Activated naive CD4-positive, alpha-beta T cell treated with anti-CD3 and anti-CD28 coated beads, Interleukin-2, amount 50 U/mL, for 24 hours (primary cell): ENCODE data around the gene DMAP1.

Experiments used
- H3K27ac Mint-ChIP-seq: one replicate; pipeline ENCODE4 v1.8.0; 2021; ENCODE audit warnings: mild to moderate bottlenecking, mixed read lengths
- H3K27me3 Mint-ChIP-seq: one replicate; pipeline ENCODE4 v1.8.0; 2021; ENCODE audit warnings: mixed read lengths
- H3K36me3 Mint-ChIP-seq: one replicate; pipeline ENCODE4 v1.8.0; 2021; ENCODE audit warnings: mixed read lengths
- H3K4me1 Mint-ChIP-seq: one replicate; pipeline ENCODE4 v1.8.0; 2021; ENCODE audit warnings: mixed read lengths
- H3K4me3 Mint-ChIP-seq: one replicate; pipeline ENCODE4 v1.8.0; 2021; ENCODE audit warnings: mild to moderate bottlenecking, mixed read lengths
- H3K9me3 Mint-ChIP-seq: one replicate; pipeline ENCODE4 v1.8.0; 2021; ENCODE audit warnings: mixed read lengths

Gene DMAP1

DNA sequence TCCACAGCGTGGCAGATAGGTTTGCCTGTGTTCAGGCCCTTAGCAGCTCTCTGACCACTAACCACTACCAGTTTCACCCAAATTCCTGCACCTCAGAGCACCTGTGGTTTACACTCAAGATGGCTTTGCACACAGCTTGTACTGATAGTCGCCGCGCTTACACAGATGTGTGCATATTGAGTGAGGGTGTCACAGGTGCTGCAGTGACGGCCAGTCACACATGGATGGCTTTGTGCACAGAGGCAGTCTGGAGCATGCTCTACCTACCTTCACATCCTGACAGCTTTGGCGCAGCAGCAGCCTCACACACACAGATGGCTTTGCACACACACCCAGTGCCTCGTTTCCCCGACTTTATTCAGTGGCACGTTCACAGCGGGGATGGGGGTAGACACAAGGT lies 7.5 kb downstream of the DMAP1 start:
- Mint-ChIP-seq H3K9me3 (no peaks in the 10 kb centered on the region), H3K4me1 (peaks cover 23% of the 10 kb centered on the region), H3K27ac (peak overlapping the region; percentile 55), H3K4me3 (no peak overlapping the region), H3K36me3 (peaks cover 8% of the 10 kb centered on the region), H3K27me3 (no peaks in the 10 kb centered on the region)

DNA sequence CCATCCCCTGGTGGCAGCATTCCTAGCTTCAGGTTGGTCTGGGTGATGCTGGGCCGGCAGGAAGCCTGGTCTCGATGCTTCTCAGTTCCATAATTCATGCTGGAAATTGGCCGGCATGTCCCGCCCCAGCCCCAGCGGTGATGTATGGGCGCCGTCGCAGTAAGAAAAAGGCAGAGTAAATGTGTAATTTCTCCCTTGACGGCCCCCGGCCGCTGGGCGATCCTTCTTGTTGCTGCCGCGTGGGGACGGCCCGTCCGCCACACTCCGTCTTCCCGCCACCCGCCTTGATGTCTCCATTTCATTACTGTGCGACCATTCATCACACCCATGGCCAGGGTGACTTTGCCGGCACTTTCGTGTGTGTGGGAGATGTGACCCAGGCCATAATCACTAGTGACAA lies 8.5 kb downstream of the DMAP1 start:
- H3K4me1 Mint-ChIP-seq = peaks cover 23% of the 10 kb centered on the region
- H3K9me3 Mint-ChIP-seq = no peaks in the 10 kb centered on the region
- peaks cover 11% of the 10 kb centered on the region for H3K36me3 Mint-ChIP-seq
- H3K4me3 Mint-ChIP-seq = no peak overlapping the region
- no peaks in the 10 kb centered on the region for H3K27me3 Mint-ChIP-seq
- H3K27ac Mint-ChIP-seq = no peak overlapping the region

DNA sequence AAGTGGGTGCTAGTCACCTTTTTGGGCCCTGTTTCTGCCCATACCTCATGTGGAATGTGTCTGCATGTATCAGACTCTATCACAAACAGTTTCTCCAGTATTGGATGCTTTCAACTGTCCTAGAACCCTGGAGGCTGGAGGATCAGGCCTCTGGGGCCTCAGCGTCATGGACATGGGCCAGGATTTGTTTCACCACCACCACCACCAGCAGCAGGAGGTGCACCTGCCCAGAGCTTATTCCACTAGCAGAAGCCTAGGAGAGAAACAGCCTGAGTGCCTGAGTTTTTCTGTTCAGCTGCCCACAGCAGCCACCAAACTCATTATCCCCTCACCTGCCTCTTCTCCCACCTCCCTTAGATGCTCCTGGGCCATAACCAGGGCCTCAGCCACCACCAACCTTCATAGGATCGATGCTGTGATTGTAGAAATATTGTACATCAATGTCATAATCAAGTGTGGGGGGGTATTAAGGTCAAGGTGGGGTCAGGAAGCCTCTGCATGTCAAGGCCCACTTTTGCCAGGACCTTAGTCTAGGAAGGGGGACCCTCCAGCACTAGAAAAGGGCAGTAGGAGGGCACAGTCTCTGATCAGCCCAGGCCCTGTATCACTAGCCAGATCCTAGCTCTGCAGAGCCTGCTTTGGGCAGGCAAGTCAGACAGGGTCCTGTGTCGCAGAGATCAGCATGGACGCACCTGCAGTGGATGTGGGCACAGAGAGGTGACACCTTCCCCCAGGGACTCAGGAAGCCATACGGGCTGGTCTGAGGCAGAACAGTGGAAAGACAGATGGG lies 9.3 kb downstream of the DMAP1 start:
- no peaks in the 10 kb centered on the region for H3K27me3 Mint-ChIP-seq
- peaks cover 7% of the 10 kb centered on the region for H3K36me3 Mint-ChIP-seq
- peaks cover 16% of the 10 kb centered on the region for H3K4me1 Mint-ChIP-seq
- no peaks in the 10 kb centered on the region for H3K9me3 Mint-ChIP-seq
- peak overlapping the region; percentile 43 for H3K27ac Mint-ChIP-seq
- H3K4me3 Mint-ChIP-seq = no peak overlapping the region

DNA sequence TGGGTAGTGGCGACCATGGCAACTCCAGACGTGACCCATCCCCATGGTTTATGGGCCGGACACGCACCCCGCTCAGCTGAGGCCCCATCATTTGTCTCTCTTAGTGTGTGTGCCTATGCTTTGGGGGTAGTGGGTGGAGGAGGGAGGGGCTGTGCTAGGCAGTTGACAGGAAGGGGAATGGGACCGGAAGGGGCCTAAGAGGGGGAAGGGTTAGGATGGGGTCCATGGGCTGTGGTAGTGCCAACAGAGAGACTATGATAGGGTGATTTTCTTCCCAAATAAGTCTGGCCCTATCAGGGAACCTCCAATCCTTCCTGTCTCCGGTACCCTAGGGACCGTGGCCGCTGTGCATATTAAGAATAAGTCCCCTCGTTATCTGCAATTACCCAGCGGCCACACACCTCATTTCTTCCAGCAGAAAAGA lies 9.9 kb downstream of the DMAP1 start:
- H3K27ac Mint-ChIP-seq = no peak overlapping the region
- H3K9me3 Mint-ChIP-seq = no peaks in the 10 kb centered on the region
- H3K27me3 Mint-ChIP-seq = no peaks in the 10 kb centered on the region
- H3K4me3 Mint-ChIP-seq = no peak overlapping the region
- peaks cover 7% of the 10 kb centered on the region for H3K36me3 Mint-ChIP-seq
- peaks cover 15% of the 10 kb centered on the region for H3K4me1 Mint-ChIP-seq

DNA sequence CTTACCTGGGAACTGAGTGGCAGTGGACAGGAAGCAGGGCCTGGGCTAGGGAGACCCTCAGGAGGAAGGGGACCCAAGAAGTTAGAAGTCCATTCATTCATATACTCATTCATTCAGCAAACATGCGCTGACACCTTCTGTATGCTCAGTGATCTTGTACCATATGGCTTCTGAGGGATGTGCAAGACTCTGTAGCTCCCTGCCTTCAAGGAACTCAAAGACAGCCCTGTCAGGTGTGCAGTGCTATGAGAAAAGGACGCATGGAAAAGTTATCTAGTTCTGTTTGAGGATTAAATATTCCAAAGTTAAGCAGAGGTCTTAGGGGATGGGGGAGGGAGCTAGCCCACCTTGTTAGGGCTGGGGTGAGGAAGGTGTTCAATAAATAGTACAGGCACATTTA lies 12.5 kb downstream of the DMAP1 start:
- Mint-ChIP-seq H3K9me3 (no peaks in the 10 kb centered on the region), H3K4me1 (peaks cover 15% of the 10 kb centered on the region), H3K36me3 (peaks cover 9% of the 10 kb centered on the region), H3K27me3 (no peaks in the 10 kb centered on the region), H3K4me3 (no peak overlapping the region), H3K27ac (no peak overlapping the region)

DNA sequence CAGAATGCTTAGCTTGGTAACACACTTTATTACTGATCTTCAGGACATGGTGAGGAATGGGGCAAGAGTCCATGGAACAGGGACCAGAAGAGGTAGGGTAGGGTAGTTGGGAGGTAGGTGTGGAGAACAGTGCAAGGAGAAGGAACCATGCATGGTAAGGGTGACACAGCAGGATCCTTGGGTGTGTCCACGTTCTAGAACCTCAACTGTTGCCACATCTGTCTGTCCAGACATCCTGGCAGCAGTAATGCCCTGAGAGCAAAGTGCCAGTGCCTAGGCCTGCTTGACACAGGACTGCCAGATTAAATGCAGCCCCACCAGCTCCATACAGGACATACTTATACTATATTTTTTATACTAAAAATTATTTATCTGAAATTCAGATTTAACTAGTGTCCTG lies 13.9 kb downstream of the DMAP1 start:
- Mint-ChIP-seq H3K4me3 (no peak overlapping the region), H3K4me1 (peaks cover 15% of the 10 kb centered on the region), H3K27me3 (no peaks in the 10 kb centered on the region), H3K9me3 (no peaks in the 10 kb centered on the region), H3K36me3 (peaks cover 9% of the 10 kb centered on the region), H3K27ac (no peak overlapping the region)

DNA sequence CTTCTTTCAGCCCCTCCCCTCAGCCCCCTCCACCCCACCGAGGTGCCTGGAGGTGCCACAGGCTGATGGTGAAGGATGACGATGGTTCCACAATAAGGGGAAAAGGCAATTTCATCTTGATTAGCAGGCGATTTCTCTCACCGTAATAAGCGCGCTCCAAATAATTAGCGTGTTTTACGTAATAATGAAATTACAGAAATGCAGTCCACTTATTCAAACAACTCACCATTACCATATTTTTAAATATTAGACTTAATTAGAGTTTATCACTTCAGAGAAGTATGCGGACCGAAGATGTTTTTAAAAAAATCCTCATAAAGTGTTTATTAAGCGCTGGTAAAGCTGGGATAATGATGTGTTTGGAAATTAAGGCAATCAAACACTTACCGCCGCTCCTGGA lies 14.9 kb downstream of the DMAP1 start:
- Mint-ChIP-seq H3K4me3 (no peak overlapping the region), H3K4me1 (peaks cover 10% of the 10 kb centered on the region), H3K9me3 (no peaks in the 10 kb centered on the region), H3K36me3 (peaks cover 12% of the 10 kb centered on the region), H3K27ac (no peak overlapping the region), H3K27me3 (no peaks in the 10 kb centered on the region)

DNA sequence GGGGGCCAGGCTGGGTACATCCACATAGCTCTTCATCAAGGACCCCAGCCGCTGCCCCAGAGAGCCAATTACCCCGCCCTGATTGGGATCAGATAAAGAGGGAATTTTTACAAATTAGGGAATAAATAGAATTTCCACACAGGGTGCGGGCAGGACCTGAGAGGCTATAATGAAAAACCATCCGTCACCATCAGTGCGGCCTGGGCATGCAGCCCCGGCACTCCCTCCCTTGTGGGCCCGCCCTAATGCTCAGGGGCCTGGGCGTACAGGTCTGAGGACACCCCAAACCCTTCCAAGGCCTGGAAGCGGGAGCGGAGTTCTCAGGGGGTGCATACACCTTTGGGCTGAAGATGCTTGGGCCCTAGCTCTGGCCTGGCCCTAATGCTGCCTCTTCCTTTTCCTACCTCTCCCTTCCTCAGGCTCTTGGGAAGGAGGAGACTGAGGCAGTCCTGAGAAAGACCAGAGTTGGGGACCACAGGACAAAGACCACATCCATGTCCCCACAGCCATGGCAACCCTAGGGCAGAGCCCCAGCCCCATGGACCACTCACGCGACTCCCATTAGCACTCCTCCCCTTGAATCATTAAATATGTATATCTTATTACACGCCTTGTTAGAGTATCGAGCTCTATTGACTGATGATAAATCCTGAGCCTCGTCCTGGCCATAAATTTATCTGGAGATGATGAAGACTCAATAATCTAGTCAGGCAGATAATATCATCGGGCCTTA lies 16.3 kb downstream of the DMAP1 start:
- Mint-ChIP-seq H3K4me1 (no peaks in the 10 kb centered on the region), H3K36me3 (peaks cover 15% of the 10 kb centered on the region), H3K27me3 (no peaks in the 10 kb centered on the region), H3K27ac (no peak overlapping the region), H3K9me3 (no peaks in the 10 kb centered on the region), H3K4me3 (no peak overlapping the region)

DNA sequence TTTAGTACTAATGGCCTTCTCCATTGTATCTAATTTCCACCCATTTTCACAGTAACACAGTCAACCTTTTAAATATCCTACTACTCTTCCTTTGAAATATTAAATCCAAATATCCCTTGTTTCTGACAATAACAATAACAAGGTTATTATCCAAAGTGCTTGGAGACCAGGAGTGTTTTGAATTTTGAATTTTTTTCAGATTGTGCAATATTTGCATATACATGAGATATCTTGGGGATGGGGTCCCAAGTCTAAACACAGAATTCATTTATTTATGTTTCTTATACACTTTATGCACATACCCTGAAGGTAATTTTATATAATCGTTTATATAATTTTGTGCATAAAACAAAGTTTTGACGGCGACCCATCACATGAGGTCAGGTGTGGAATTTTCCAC lies 17.5 kb downstream of the DMAP1 start:
- Mint-ChIP-seq H3K27ac (peak overlapping the region; percentile 31), H3K4me3 (no peak overlapping the region), H3K27me3 (no peaks in the 10 kb centered on the region), H3K9me3 (no peaks in the 10 kb centered on the region), H3K4me1 (no peaks in the 10 kb centered on the region), H3K36me3 (peaks cover 15% of the 10 kb centered on the region)

DNA sequence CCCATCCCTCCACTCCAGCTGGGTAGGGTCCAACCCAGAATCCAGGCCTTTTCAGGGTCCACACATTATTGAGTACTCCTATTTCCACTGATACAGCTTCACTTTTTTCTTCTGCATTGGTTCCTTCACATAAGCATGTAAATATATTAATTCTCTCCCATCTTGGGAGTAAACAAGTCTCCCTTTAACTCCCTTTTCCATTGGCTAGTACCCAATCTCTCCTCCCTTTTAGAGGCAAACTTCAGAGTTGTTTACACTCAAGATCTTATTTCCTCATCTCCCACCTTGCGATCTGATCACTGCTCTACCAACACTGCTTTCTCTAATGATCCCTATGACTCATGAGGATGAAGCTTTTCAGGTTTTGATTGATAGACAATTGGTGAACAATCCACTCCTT lies 20.3 kb downstream of the DMAP1 start:
- Mint-ChIP-seq H3K9me3 (no peaks in the 10 kb centered on the region), H3K36me3 (peaks cover 12% of the 10 kb centered on the region), H3K4me1 (peaks cover 6% of the 10 kb centered on the region), H3K27me3 (no peaks in the 10 kb centered on the region), H3K4me3 (no peak overlapping the region), H3K27ac (no peak overlapping the region)

DNA sequence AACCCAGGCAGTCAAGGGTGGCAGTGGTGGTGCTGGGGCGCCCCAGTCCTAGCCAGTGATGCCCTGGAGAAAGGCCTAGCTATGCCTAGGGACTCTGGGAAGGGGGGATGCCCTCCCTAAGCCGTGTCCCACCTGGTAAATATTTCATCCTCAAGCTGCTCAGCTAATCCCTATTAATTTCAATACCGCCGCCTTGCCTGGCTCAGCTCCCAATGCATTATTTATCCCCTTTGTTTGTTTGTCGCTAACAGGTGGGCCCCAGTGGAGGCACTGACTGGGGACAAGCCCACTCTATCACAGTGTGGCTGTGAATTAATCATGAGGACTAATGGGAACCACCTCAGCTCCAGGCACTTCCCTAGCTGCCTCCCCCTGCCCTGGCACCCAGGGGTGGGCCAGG lies 22.5 kb downstream of the DMAP1 start:
- no peak overlapping the region for H3K4me3 Mint-ChIP-seq
- no peak overlapping the region for H3K27ac Mint-ChIP-seq
- no peaks in the 10 kb centered on the region for H3K9me3 Mint-ChIP-seq
- peaks cover 14% of the 10 kb centered on the region for H3K4me1 Mint-ChIP-seq
- H3K36me3 Mint-ChIP-seq = peaks cover 8% of the 10 kb centered on the region
- H3K27me3 Mint-ChIP-seq = no peaks in the 10 kb centered on the region

DNA sequence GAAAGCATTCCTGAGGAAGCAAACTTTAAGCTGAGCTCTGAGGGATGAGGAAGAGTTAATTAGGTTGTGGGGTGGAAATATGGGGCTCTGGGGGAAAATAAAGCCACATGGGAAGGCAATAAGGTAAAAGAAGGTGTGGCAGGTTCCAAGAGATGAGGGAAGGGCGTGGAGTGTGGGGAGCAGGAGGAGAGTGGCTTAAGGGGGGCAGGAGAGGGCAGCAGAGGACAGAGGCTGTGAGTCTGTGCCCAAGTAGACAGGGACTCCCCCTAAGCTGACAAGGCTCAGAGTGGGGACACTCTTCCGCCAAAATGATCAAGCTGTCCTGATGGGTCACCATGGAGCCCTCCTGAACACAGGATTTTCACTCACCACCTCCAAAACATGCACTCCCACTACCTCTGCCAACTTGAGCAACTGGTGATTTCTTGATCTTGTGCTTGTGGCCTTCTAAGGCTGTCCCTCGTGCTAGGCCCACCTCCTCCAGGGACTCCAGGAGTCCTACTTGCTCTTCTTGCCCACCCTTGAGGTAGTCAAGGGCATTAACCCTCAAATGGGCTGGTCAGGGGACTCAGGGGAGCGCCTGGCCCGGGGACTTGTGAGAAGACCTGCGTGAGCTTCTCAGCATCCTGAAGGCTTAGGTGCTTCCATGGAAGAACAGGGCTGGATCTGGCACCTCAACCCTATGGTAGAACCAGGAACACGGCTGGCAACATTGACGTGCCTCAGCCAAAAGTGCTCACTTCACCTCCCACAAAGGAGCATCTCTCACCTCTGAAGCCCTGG lies 23.4 kb downstream of the DMAP1 start:
- no peak overlapping the region for H3K27ac Mint-ChIP-seq
- peaks cover 10% of the 10 kb centered on the region for H3K36me3 Mint-ChIP-seq
- H3K27me3 Mint-ChIP-seq = no peaks in the 10 kb centered on the region

DNA sequence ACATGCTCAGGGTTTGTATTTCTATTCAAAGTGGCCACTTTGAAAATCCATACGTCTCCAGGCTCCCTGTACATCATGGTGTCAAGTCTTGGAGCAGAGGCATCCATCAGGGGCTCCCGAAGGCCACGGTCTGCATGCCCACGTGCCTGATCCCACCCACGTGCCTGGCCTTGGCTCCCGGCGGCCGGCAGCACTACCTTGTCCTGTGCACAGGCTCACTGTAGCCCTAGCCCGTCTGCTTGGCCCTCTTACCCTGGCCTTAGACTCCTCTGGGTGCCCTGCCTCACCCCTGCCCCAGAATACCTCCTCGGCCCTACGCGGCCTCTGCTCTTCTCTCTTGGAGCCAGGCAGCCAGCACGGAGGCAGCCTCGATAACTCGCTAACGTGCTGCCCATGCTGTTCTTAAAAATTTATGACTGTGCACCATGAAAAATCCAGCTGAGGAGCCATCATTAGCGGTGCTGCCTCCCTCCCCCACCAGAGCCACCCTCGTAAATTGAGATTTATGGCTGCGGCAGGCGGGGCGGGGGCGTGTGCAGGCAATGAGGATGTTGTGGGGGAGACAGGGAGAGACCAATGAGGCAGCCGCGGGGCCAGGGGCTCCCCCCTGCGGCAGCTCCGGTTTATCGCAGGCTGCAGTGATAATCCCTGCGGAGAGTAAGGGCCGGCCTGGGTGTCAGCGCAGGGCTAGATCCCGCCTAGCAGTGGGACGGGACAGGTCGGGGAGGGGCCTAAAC lies 24.6 kb downstream of the DMAP1 start:
- Mint-ChIP-seq H3K36me3 (peaks cover 8% of the 10 kb centered on the region), H3K27ac (no peak overlapping the region), H3K9me3 (no peaks in the 10 kb centered on the region), H3K4me3 (no peak overlapping the region), H3K27me3 (no peaks in the 10 kb centered on the region), H3K4me1 (peaks cover 19% of the 10 kb centered on the region)

More for the DNA sequence above, 23.4 kb downstream of the DMAP1 start:
- no peak overlapping the region for H3K4me3 Mint-ChIP-seq
- no peaks in the 10 kb centered on the region for H3K9me3 Mint-ChIP-seq
- peaks cover 19% of the 10 kb centered on the region for H3K4me1 Mint-ChIP-seq

DNA sequence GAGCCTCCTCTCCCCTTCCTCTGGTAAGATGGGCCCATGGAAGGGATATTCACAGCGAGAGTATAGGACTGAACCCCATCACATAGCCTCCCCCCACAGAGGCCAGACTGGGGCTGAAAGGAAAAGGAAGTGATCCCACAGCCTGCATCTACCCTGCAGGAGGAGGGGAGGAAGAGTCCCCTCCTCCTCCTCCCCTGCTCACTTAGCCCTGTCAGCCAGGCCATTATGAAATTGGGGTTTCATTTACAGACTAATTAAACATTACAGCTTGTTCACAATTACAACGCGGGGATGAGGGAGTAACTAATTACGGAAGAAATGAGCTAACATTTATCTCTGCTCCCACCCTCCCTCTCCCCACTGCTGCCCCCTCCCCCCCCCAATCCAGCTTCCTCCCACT lies 25.4 kb downstream of the DMAP1 start:
- Mint-ChIP-seq H3K4me3 (no peak overlapping the region), H3K9me3 (no peaks in the 10 kb centered on the region), H3K27me3 (no peaks in the 10 kb centered on the region), H3K4me1 (peaks cover 19% of the 10 kb centered on the region), H3K36me3 (peaks cover 5% of the 10 kb centered on the region), H3K27ac (no peak overlapping the region)

DNA sequence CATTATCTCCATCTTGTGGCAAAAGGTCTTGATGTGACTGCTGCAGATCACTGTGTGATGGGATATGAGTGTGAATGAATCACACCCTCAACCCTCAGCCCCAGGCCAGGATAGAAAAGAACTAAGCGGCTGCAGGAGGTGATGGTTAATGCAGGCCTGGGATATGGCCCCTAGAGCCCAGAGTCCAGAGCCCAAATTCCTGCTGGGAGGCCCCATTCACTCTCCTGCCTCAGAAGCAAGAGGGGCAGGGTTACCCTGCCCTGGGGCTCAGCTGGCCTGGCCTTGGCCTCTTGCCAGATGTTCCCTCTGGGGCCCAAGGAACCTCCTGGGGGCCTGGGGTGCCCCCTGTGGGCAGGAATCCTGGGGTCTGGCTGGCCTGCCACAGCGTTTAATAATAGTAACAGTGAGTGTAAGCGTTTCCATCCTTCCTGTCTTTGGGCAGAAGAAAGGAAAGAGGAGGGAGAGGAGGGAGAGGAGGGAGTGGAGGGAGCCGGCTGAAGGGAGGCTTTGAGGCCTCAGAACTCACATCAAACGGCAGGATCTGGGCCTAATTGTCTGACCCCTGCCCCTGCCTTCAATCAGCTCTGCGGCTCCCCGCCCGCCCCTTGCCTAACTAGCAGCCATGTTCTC lies 26.2 kb downstream of the DMAP1 start:
- peaks cover 5% of the 10 kb centered on the region for H3K36me3 Mint-ChIP-seq
- H3K27me3 Mint-ChIP-seq = no peaks in the 10 kb centered on the region
- no peaks in the 10 kb centered on the region for H3K9me3 Mint-ChIP-seq
- peaks cover 19% of the 10 kb centered on the region for H3K4me1 Mint-ChIP-seq
- no peak overlapping the region for H3K27ac Mint-ChIP-seq
- H3K4me3 Mint-ChIP-seq = no peak overlapping the region
